Measurements from ENCODE around the gene ZRANB2. TPM values are rescaled to one million over a fixed set of nuclear protein-coding genes. Genes with fewer than 3 reads are reported as not detected.

The ZRANB2 gene
- total RNA-seq, 1 donor from 2014 or later, result 60.7 TPM

DNA sequence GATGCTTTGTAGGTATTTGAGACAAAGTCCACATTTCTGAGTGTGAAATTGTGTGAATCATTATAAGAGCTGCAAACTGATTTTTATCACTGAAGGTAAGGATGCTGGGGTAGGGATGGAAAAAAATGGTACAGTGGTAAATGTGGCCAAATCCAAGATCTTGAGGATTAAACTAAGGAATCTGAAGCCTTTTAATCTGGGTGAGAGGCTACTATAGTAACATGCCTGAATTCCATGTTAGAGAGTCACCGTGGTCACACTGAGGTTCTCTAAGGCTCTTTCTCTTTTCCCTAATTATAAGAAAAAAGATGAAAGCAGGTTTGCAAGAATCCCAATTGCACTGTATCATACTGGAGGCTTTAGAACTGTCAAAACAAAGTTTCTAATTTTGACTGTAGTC is 50.8 kb downstream of the ZRANB2 start:
- Mint-ChIP-seq H3K27ac (ENCODE audit: unreplicated experiment) (no peak overlapping the region), H3K36me3 (ENCODE audit: low read depth) (no peaks in the 10 kb centered on the region), H3K9me3 (ENCODE audit: low read depth) (no peaks in the 10 kb centered on the region), H3K4me3 (ENCODE audit: unreplicated experiment) (no peak overlapping the region), H3K4me1 (ENCODE audit: low read depth) (peaks cover 3% of the 10 kb centered on the region), H3K27me3 (ENCODE audit: low read depth) (peaks cover 19% of the 10 kb centered on the region)
- TF ChIP-seq, protein P1, sequence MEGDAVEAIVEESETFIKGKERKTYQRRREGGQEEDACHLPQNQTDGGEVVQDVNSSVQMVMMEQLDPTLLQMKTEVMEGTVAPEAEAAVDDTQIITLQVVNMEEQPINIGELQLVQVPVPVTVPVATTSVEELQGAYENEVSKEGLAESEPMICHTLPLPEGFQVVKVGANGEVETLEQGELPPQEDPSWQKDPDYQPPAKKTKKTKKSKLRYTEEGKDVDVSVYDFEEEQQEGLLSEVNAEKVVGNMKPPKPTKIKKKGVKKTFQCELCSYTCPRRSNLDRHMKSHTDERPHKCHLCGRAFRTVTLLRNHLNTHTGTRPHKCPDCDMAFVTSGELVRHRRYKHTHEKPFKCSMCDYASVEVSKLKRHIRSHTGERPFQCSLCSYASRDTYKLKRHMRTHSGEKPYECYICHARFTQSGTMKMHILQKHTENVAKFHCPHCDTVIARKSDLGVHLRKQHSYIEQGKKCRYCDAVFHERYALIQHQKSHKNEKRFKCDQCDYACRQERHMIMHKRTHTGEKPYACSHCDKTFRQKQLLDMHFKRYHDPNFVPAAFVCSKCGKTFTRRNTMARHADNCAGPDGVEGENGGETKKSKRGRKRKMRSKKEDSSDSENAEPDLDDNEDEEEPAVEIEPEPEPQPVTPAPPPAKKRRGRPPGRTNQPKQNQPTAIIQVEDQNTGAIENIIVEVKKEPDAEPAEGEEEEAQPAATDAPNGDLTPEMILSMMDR (IDR thresholded peaks at IDR 0.05), result no peak
- DNase-seq (ENCODE audit: low spot score), result no peak

DNA sequence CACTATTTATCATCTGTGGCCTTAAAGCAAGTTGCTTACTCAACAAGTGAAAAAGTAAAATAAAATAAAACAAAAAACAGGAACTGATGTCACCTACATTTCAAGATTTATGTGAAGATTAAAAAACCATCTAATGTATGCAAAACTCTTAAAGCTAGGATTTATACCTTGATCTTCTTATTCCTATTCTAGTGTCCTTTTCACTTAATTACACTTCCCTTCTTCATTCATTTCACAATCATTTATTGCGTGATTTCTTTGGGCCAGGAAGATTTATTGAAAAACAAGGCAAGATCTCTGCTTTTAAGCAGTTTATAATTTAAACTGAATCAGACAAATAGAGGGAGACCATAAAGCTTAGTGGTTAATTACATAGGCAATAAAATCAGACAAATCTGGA is 51.9 kb downstream of the ZRANB2 start:
- no peak overlapping the region for H3K4me3 Mint-ChIP-seq (ENCODE audit: unreplicated experiment)
- no peak for DNase-seq (ENCODE audit: low spot score)
- H3K36me3 Mint-ChIP-seq (ENCODE audit: low read depth), result no peaks in the 10 kb centered on the region
- H3K9me3 Mint-ChIP-seq (ENCODE audit: low read depth), result no peaks in the 10 kb centered on the region
- TF ChIP-seq, protein P1 (IDR thresholded peaks at IDR 0.05), result no peak
- H3K4me1 Mint-ChIP-seq (ENCODE audit: low read depth), result peaks cover 3% of the 10 kb centered on the region
- peaks cover 19% of the 10 kb centered on the region for H3K27me3 Mint-ChIP-seq (ENCODE audit: low read depth)
- no peak overlapping the region for H3K27ac Mint-ChIP-seq (ENCODE audit: unreplicated experiment)

DNA sequence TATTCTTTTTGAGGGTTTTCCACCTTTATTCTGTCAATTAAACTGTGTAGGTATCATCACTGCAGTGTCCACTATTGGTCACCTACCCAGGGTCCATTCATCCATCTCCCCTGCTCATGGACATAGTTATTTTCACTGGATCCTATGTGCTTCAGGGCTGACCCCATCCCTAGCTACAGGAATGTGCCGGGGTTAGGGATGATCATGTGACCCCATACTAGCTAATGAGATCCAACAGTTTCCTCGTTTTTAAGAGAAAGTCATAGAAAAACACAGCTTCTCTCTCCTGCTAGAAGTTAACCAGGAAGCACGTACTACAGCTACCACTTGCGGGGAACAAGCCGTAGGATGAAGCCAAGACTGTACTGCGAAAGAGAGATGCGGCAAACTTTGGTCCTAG is 52.8 kb downstream of the ZRANB2 start:
- Mint-ChIP-seq H3K4me3 (ENCODE audit: unreplicated experiment) (no peak overlapping the region), H3K27me3 (ENCODE audit: low read depth) (peaks cover 12% of the 10 kb centered on the region), H3K36me3 (ENCODE audit: low read depth) (no peaks in the 10 kb centered on the region), H3K9me3 (ENCODE audit: low read depth) (no peaks in the 10 kb centered on the region), H3K4me1 (ENCODE audit: low read depth) (peaks cover 3% of the 10 kb centered on the region), H3K27ac (ENCODE audit: unreplicated experiment) (no peak overlapping the region)
- no peak for DNase-seq (ENCODE audit: low spot score)
- TF ChIP-seq, protein P1 (IDR thresholded peaks at IDR 0.05), result no peak

DNA sequence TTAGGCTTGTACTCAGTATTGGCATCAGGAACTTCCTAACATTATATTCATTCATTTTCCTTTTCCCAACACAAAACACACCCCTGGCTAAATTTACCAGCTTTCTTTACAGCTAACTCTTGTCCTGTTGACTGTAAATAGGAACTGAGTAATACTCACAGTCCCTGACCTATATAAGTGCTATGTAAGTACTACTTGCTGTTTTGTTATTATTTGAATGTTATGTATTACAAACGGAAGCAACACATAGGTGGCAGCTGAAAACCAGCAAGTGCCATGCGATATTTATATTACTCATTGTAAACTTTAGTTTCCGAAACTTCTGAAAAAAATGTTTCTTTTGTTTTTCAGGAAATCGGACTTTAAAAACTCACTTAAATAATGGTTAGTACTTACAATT is 54.7 kb downstream of the ZRANB2 start:
- Mint-ChIP-seq H3K9me3 (ENCODE audit: low read depth) (no peaks in the 10 kb centered on the region), H3K36me3 (ENCODE audit: low read depth) (no peaks in the 10 kb centered on the region), H3K4me3 (ENCODE audit: unreplicated experiment) (no peak overlapping the region), H3K27me3 (ENCODE audit: low read depth) (peaks cover 7% of the 10 kb centered on the region), H3K4me1 (ENCODE audit: low read depth) (peaks cover 7% of the 10 kb centered on the region), H3K27ac (ENCODE audit: unreplicated experiment) (no peak overlapping the region)
- TF ChIP-seq, protein P1 (IDR thresholded peaks at IDR 0.05), result no peak
- no peak for DNase-seq (ENCODE audit: low spot score)

DNA sequence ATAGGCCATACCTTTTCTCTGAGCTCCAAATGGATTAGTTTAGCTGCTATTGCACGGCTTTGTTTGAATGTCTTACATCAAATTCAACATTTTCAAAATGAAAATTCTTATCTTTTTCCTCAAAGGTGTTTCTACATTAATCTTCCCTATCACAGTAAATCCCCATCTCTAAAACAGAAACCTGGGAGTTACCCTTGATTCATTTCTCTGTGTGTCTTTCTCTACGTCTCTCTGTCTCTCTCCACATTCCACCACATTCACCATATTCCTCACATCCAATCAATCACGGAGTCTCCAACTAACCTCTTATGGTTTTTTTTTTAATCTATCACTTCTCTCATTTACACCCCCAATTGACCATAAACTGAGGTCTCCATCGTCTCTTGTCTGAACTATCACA is 57.3 kb downstream of the ZRANB2 start:
- TF ChIP-seq, protein P1 (IDR thresholded peaks at IDR 0.05), result no peak
- Mint-ChIP-seq H3K9me3 (ENCODE audit: low read depth) (no peaks in the 10 kb centered on the region), H3K27ac (ENCODE audit: unreplicated experiment) (no peak overlapping the region)

More for the DNA sequence above, 57.3 kb downstream of the ZRANB2 start:
- DNase-seq (ENCODE audit: low spot score), result no peak
- Mint-ChIP-seq H3K27me3 (ENCODE audit: low read depth) (peaks cover 7% of the 10 kb centered on the region), H3K36me3 (ENCODE audit: low read depth) (no peaks in the 10 kb centered on the region), H3K4me3 (ENCODE audit: unreplicated experiment) (no peak overlapping the region), H3K4me1 (ENCODE audit: low read depth) (peaks cover 9% of the 10 kb centered on the region)
